HUES64 (cell line): ENCODE measurements around the gene PHF21B.
"Not testable (repeated sequence)": the region's sequence is repeated elsewhere in the genome, so short reads cannot be mapped to it uniquely, and the experiment has no call there.

Experiments
- H3K27ac ChIP-seq: 2 replicates; pipeline ENCODE4 v1.7.0; 2013; ENCODE audit warnings: low read depth, low read length, inconsistent platforms
- H3K27me3 ChIP-seq: 2 replicates; pipeline ENCODE4 v1.6.1; 2013; ENCODE audit warnings: mild to moderate bottlenecking, low read length; ENCODE audit not compliant: insufficient read depth
- H3K36me3 ChIP-seq: 2 replicates; pipeline ENCODE4 v1.6.1; 2013; ENCODE audit warnings: mild to moderate bottlenecking, low read length; ENCODE audit not compliant: insufficient read depth
- H3K4me1 ChIP-seq: 2 replicates; pipeline ENCODE4 v1.6.1; 2013; ENCODE audit warnings: mild to moderate bottlenecking, low read length, moderate library complexity; ENCODE audit not compliant: insufficient read depth
- H3K4me3 ChIP-seq: 2 replicates; pipeline ENCODE4 v1.5.1; 2013; ENCODE audit warnings: mild to moderate bottlenecking, low read length, moderate library complexity
- H3K9ac ChIP-seq: 2 replicates; pipeline ENCODE4 v1.6.1; 2013; ENCODE audit warnings: mild to moderate bottlenecking, low read depth, low read length
- H3K9me3 ChIP-seq: 2 replicates; pipeline ENCODE4 v1.6.1; 2013; ENCODE audit warnings: low read depth, low read length; ENCODE audit not compliant: insufficient read depth
- WGBS: fragments of 150-250, 120-280 bp; methylation state at CpG from one replicate; pipeline ENCODE4 v1.1.7; 2013; ENCODE audit warnings: missing lambda C conversion rate; 5-methylcytosine and 5-hydroxymethylcytosine counted together

The PHF21B gene

DNA sequence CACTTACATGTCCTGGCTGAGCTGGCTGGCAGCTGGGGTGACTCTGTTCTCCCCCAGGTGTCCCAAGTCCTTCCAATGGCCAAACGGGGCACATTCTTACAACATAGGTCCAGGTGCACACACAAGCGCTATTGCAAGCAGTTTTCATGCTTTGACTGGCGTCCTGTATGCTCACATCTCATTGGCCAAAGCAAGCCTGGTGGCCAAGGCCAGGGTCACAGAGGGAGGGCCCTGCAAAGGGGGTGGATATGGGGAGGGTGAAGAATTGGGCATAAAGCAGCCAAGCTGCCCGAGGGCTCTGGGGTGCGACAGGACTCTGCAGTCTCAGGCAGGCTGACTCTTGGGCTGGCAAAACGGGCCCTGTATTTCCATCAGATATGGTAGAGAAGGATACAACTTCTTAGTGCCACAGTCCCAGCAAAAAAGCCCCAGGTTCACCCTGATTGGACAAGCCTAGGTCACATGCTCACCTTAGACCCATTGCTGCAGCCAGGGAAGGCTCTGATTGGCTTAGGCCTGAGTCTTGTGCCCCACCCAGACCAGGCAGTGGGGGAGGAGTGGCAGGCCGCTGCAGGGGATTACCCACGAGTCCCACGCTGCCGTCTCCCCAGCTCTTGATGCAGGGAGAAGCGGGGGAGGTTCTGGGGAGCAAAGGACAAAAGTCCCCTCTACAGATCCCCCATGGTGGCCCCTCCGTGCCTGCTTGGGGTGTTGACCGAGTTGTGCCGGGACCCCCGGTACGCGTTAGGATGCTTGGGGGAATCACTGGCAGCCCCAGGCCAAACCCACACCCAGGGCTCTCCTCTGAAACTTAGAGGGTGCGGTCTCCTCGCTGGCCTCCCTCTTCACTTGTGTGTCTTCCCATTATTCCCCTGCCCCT is 146.6 kb downstream of the PHF21B start:
- WGBS = 90% methylated on average over 19 of the region's 19 CpGs
- H3K27ac ChIP-seq = no peak overlapping the region
- H3K9me3 ChIP-seq = no peaks in the 10 kb centered on the region
- H3K4me1 ChIP-seq = no peaks in the 10 kb centered on the region
- no peaks in the 10 kb centered on the region for H3K27me3 ChIP-seq
- H3K4me3 ChIP-seq = no peak overlapping the region
- H3K9ac ChIP-seq = no peak overlapping the region
- H3K36me3 ChIP-seq = peaks cover 9% of the 10 kb centered on the region

DNA sequence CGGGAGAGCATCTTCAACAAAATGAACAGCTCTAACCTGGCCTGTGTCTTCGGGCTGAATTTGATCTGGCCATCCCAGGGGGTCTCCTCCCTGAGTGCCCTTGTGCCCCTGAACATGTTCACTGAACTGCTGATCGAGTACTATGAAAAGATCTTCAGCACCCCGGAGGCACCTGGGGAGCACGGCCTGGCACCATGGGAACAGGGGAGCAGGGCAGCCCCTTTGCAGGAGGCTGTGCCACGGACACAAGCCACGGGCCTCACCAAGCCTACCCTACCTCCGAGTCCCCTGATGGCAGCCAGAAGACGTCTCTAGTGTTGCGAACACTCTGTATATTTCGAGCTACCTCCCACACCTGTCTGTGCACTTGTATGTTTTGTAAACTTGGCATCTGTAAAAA is 147.5 kb downstream of the PHF21B start:
- 95% methylated on average over 11 of the region's 11 CpGs for WGBS
- H3K4me1 ChIP-seq = no peaks in the 10 kb centered on the region
- no peaks in the 10 kb centered on the region for H3K9me3 ChIP-seq
- H3K27me3 ChIP-seq = no peaks in the 10 kb centered on the region
- H3K27ac ChIP-seq = no peak overlapping the region
- H3K36me3 ChIP-seq = peaks cover 9% of the 10 kb centered on the region
- H3K9ac ChIP-seq = no peak overlapping the region
- no peak overlapping the region for H3K4me3 ChIP-seq

DNA sequence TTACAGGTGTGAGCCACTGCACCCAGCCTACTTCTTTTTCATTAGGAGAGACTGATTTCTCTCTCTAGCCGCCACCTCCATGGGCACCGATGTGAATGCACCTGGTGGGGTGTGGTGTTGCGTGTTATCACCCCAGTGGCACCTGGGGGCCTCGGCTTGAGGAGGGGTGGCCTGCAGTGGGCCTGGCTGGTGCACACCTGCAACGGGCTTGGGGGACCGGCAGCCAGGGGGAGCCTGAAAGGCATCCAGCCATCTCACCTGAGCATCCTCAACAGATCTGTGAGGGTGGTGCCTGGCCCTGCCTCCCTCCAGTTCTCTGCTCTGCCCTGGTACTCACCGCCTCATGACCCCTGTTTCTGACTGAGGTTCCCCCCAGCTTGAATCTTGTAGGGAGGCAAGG is 148.6 kb downstream of the PHF21B start:
- Histone ChIP-seq H3K4me3 (no peak overlapping the region), H3K36me3 (peaks cover 9% of the 10 kb centered on the region), H3K9ac (no peak overlapping the region), H3K27me3 (no peaks in the 10 kb centered on the region), H3K9me3 (no peaks in the 10 kb centered on the region), H3K27ac (no peak overlapping the region), H3K4me1 (no peaks in the 10 kb centered on the region)
- WGBS = 97% methylated on average over 7 of the region's 7 CpGs

DNA sequence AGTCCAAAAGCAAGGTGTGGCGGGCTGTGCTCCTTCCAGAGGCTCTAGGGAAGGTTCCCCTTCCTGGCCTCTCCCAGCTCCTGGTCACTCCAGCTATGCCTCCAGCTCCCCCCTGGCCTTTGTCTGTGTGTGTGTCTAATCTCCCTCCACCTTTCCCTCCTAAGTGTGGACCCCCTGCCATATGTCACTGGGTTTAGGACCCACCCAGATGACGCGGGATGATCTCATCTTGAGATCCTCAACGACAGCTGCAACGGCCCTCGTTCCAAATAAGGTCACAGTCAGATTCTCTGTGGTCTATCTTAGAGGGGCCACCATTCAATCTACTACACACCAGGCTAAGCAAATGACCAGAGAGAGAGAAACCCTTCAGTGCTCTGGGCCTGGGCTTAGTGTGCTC is 149.5 kb downstream of the PHF21B start:
- no peaks in the 10 kb centered on the region for H3K9me3 ChIP-seq
- H3K36me3 ChIP-seq = peaks cover 14% of the 10 kb centered on the region
- H3K9ac ChIP-seq = no peak overlapping the region
- no peaks in the 10 kb centered on the region for H3K4me1 ChIP-seq
- no peak overlapping the region for H3K4me3 ChIP-seq
- whole genome bisulfite sequencing = 90% methylated on average over 6 of the region's 6 CpGs
- no peaks in the 10 kb centered on the region for H3K27me3 ChIP-seq
- H3K27ac ChIP-seq = no peak overlapping the region

DNA sequence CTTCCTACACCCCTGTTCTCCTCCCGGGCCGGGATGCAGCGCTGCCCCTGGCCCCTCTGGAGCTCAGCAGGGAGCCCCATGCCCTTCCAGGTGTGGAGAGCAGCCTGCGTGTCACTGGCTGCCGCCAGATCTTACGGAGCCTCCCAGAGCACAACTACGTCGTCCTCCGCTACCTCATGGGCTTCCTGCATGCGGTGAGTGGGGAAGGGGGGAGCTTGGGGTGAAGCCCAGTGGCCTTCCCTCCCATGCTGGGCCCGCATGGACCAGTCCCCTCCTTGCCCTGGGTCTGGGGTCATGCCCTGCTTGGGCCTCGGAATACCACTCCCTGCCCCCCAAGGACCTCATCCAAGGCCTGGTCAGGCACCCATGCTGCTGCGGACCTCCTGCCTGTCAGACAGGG is 150.2 kb downstream of the PHF21B start:
- Histone ChIP-seq H3K4me1 (no peaks in the 10 kb centered on the region), H3K4me3 (no peak overlapping the region), H3K9me3 (no peaks in the 10 kb centered on the region), H3K27ac (no peak overlapping the region), H3K9ac (no peak overlapping the region), H3K27me3 (no peaks in the 10 kb centered on the region), H3K36me3 (peaks cover 14% of the 10 kb centered on the region)
- 94% methylated on average over 13 of the region's 13 CpGs for WGBS

DNA sequence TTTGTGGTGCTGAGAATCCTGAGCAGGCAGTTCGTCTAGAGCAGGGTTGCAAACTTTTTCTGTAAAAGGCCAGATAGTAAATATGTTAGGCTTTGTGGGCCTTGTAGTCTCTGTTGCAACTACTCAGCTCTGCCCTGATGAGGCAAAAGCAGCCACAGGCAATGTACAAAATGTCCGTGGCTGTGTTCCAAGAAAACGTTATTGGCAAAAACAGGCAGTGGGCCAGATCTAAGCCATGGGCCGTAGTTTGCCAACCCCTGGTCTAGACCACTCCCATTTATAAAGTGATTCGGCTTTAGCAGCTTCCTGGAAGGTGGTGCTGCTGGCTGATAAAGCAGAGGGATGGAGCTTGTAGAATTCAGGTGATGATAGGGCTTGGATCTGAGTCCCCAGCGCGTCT is 151.0 kb downstream of the PHF21B start:
- not testable (repeated sequence) for H3K9ac ChIP-seq, H3K27ac ChIP-seq, H3K4me1 ChIP-seq, H3K9me3 ChIP-seq, H3K4me3 ChIP-seq, H3K27me3 ChIP-seq
- peaks cover 14% of the 10 kb centered on the region for H3K36me3 ChIP-seq
- WGBS = 91% methylated on average over 7 of the region's 7 CpGs

DNA sequence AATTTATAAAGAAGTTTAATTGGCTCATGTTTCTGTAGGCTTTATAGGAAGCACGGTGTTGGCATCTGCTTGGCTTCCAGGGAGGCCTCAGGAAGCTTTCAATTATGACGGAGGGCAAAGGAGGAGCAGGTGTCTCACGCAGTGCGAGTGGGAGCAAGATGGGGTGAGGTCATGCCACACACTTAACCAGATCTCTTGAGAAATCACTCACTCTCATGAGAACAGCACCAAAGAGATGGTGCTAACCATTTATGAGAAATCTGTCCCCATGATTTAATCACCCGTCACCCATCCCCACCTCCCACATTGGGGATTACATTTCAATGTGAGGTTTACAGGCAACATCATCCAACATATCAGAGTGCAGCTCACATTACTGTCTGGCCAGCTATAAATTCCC is 153.9 kb downstream of the PHF21B start:
- Histone ChIP-seq H3K4me3 (no peak overlapping the region), H3K36me3 (peaks cover 5% of the 10 kb centered on the region; the same call in 1 of the 2 replicates), H3K9me3 (no peaks in the 10 kb centered on the region), H3K4me1 (no peaks in the 10 kb centered on the region), H3K27me3 (no peaks in the 10 kb centered on the region), H3K27ac (no peak overlapping the region), H3K9ac (no peak overlapping the region)
- WGBS = 93% methylated on average over 5 of the region's 5 CpGs

DNA sequence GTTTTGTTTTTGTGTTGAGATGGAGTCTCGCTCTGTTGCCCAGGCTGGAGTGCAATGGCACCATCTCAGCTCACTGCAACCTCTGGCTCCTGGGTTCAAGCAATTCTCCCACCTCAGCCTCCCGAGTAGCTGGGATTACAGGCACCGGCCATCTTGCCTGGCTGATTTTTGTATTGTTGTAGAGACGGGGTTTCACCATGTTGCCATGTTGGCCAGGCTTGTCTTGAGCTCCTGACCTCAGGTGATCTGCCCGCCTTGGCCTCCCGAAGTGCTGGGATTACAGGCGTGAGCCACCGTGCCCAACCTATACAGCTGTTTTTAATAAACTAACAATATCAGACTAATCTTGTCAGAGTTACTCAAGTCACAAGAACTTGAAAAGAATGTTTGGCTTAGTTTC is 155.2 kb downstream of the PHF21B start:
- H3K36me3 ChIP-seq, H3K9ac ChIP-seq, H3K4me3 ChIP-seq, H3K9me3 ChIP-seq, H3K27me3 ChIP-seq, H3K27ac ChIP-seq, H3K4me1 ChIP-seq: not testable (repeated sequence)
- 95% methylated on average over 8 of the region's 8 CpGs for WGBS

DNA sequence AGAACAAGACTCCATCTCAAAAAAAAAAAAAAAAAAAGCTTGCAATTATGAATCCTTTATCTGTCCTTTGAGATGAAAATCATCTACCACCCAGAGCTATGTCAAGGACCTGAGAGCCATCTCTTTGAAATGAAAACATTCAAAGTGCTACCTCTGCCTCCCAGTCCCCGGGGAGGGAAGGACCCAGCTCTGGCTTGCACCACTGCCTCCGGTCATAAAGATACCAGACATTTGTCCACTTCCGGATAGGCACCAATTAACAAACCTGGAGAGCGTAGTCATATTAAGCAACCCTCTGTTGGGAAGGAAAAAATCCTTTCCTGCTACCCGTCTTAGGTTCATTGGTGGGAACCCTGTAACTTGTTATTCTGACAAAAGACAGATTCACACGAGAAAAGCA is 158.9 kb downstream of the PHF21B start:
- WGBS = 89% methylated on average over 5 of the region's 6 CpGs
- H3K4me3 ChIP-seq = no peak overlapping the region
- H3K9ac ChIP-seq = no peak overlapping the region
- peaks cover 5% of the 10 kb centered on the region; the same call in 1 of the 2 replicates for H3K36me3 ChIP-seq
- H3K27me3 ChIP-seq = no peaks in the 10 kb centered on the region
- no peak overlapping the region for H3K27ac ChIP-seq
- H3K4me1 ChIP-seq = no peaks in the 10 kb centered on the region
- no peaks in the 10 kb centered on the region for H3K9me3 ChIP-seq

DNA sequence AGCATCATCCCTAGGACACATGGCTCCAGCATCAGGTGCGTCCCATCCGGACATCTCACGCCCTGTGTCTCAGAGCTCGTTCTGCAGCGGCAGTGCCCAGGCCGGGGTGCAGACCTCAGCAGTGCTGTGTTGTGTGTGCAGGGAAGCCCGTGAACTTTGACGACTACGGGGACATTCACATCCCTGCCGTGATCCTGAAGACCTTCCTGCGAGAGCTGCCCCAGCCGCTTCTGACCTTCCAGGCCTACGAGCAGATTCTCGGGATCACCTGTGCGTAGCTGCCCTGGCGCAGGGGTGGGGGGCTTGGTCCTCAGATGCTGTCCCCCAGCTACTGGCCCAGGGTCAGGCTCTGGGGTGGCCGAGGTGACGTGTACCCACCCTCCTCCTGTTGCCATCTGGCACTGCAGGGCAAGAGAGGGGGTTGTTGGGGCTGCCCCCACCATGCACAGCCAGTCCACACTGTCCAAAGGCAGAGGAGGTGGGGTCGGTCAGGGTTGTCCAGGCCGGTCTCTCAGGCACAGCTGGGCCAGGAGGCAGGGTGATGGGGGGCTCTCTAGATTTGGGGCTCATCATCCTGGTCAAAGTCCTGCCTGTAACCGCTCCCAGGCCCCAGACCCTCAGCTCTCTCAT is 160.9 kb downstream of the PHF21B start:
- 92% methylated on average over 21 of the region's 21 CpGs for WGBS

DNA sequence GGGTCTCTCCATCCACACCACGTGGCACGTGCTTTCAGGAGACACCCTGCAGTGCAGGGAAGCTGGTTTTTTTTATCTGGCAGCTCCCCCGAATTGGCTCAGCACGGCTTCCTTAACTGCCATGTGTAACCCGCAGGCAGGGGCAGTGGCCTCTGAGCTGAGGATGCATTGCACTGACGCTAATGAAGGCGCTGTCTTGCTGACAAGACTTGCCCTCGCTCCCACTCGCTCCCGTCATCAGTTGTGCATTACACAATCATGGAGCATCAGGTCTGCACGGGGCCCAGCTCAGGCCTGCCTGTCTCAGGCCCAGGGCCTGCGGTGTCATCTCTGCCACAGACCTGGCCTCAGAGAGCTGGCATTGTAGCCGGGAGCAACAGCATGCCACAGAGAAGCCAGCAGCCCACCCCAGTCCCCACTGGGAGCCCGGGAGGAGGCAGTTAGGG is 161.5 kb downstream of the PHF21B start:
- Histone ChIP-seq H3K4me3 (no peak overlapping the region), H3K9me3 (no peaks in the 10 kb centered on the region), H3K9ac (no peak overlapping the region), H3K4me1 (no peaks in the 10 kb centered on the region), H3K27ac (no peak overlapping the region), H3K27me3 (no peaks in the 10 kb centered on the region), H3K36me3 (no peaks in the 10 kb centered on the region)
- 90% methylated on average over 14 of the region's 14 CpGs for WGBS

More for the DNA sequence above, 160.9 kb downstream of the PHF21B start:
- Histone ChIP-seq H3K9me3 (no peaks in the 10 kb centered on the region), H3K27ac (no peak overlapping the region), H3K4me3 (no peak overlapping the region), H3K4me1 (no peaks in the 10 kb centered on the region), H3K27me3 (no peaks in the 10 kb centered on the region), H3K9ac (no peak overlapping the region), H3K36me3 (no peaks in the 10 kb centered on the region)
